DMS53 (cell line): ENCODE data around the gene PLXNB2.

Experiments
- DNase-seq: peaks from one replicate; lab custom pipeline; 2025; lab: John Stamatoyannopoulos, UW

PLXNB2 gene

DNA sequence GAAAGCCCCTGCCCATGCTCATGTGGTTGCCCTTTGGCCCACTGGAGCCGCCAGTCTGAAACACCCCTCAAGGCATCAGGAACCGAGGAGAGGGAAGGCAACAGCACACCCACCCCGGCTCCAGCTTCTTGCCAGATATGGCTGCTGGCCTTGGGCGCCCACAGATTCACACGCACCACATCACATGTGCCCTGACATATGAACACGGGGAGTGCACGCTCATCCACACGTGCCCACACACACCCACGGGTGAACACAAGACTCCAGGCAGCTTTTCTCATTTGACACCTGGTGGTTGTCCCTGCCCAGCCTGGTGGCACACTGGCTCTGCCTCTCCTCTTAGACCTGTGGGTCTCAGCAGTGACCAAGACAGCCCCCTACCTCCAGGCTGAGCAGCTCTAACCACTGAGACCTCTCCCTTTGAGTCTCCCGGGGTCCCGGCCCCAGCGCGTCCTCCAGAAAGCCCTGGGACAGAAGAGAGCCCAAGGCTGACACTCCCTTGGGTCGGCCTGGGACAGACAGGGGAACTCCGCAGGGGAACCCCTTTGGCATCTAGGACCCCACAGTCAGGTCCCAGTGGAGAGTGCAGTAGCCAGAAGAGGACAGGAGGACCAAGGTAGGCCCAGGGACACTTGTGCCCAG is 43.2 kb downstream of the PLXNB2 start:
- DNase-seq, result no peak

DNA sequence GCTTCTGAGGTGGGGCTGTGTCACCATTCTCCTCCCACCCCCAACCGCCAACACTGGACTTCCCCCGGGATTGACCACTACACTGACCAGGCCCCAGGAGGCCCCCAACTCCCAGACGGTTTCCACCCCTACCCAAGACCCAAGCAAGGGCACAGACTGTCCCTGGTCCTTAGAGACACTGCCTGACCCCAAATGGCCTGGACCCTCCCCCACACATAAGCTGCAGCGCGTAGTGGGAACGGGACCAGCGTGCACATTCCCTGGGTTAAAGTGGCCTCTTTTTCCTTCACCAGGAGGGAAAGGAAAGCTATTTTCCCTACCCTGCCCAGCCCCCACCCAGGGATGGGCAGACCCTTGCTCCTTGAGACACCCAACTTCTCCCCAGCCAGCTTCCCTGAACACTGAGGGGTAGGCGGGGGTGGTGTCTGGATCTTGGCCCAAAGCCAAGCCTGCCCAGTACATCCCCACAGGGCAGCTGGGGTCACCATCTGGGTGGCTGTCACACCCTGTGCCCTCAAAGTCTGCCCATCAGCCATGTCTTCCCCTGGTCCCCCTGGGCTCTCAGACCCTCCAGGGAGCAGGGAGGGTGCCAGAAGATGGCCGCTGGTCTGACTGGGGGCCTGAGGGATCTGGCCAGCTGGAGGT is 44.4 kb downstream of the PLXNB2 start:
- DNase-seq, result no peak

DNA sequence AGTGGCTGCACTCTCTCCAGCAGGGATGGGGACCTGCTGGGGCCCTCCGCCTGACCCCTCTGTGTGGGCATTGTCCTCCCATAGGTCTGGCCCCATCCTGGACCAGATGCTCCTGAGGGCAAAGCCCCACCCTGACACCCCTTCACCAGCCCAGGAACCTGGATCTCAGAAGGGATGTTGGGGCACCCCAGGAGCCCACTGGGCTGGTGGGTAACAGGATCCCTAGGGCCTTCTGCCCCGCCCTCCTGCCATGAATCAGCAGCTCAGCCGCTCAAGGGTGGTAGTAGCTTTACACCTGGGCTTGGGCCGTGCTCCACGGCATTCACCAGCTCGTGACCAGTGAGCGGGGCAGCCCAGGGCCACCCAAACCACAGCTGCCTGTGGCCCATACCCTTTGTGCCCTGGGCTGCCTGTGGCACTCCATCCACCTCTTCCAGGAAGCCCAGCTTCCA is 45.0 kb downstream of the PLXNB2 start:
- DNase-seq, result peak; percentile 65

DNA sequence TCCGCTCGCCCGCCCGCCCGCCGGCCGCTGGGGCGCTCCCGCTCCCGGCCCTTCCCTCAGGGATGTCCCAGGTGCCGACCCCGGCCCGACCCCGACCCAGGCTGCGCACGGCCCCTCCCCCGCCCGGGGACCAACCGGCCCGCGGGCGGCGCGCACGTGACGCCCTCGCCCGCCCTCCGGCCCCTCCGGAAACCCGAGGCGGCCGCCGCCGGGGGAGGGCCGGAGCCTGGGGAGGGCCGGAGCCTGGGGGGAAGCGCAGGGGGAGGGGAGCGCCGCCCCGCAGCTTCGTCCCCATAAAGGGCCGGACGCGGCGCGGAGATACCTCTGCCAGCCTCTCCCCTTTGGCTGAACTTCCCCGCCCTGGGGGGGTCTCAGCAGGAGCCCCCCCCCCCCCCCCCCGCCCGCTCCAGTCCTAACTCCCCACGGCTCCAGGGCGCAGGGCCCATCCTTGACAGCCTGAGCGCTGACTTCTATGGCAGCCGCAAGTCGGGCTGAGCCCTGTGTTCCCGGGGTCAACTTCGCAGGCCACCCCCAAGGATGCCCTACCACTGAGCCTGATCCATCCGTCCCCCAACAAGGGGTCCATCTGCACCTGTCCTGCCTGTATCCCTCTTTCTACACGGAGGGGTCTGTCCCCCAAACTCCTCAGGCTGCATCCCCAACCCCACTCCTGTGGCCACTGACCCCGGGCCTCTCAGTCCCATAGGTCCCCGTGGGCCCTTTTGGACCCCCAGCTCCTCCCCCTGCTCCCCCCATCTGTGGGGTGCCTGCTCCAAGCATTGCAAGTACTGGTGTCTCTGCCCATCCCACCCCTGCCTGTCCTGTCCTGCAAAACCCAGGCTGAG is 45.6 kb downstream of the PLXNB2 start, which contains the start of gene MAPK12:
MAPK12 (minus strand) TSS at position 69 of the 845 bp plus-strand sequence. CDS start 174 bp downstream, outside the sequence.
- DNase-seq, result peak; percentile 71

DNA sequence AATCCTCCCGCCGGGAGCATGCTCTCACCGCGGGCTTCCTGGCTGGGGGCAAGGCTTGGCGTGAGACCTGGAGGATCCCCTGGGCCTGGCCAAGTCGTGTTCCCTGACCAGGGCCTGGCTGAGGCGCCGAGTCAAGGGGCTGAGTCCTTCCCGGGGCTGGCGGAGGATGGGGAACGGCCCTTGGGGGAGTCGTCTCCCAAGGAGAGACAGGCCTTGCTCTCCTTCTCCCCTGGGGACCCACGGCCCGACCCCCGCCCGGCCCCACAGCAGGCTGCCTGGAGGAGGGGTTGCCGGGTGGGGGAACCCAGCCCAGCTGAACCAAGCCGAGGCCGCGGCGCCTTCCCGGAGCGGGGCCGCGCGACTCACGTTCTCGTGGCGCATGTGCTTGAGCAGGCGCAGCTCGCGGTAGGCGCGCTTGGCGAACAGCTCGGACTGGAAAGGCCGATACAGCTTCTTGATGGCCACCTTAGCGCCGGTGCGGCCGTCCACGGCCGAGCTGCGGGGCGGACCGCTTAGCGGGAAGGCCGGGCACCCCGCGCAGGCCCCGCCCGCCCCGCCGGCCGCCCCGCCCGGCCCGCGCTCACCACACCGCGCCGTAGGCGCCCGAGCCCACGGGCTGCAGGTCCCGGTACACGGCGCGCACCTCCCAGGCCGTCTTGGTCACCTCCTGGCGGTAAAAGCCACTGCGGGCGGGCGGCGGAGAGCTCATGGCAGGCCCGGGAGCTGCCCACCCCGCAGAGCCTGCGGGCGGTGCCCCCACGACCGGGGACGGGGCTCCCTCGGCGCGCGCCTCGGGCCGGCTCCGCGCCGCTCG is 46.4 kb downstream of the PLXNB2 start:
- DNase-seq, result peak; percentile 81

DNA sequence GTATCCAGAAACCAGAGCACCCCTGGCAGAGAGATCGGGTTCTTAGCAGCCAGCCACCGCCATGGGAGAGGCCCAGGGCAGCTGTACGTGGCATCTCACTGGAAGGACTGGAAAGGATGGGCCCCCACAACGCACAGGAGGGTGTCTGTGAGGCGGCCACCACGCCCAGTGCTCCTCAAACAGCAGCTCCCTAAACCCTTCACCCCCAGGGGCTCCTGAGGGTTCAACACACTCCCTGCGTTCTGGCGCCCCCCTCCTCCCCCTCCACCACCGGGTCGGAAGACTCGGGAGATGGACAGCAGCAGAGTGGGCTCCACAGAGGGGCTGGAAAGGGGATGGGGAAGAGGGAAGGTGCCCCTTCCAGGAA is 47.0 kb downstream of the PLXNB2 start:
- DNase-seq, result peak; percentile 41

DNA sequence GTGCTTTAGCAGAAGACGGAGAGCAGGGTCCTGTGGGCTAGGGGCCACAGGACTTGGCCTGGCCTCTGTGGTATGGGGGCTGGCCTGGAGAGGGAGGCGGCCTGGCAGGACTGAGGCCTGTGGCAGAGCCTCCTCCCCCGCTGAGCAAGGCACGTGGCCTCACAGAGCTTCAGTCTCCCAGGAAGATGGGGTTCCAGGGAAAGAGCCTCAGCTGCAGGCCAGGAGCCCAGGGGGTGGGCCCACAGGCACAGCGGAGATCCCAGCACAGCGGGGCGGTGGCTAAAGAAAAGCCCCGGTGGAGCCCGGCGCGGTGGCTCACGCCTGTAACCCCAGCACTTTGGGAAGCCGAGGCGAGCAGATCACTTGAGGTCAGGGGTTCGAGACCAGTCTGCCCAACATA is 48.1 kb downstream of the PLXNB2 start:
- DNase-seq, result no peak

DNA sequence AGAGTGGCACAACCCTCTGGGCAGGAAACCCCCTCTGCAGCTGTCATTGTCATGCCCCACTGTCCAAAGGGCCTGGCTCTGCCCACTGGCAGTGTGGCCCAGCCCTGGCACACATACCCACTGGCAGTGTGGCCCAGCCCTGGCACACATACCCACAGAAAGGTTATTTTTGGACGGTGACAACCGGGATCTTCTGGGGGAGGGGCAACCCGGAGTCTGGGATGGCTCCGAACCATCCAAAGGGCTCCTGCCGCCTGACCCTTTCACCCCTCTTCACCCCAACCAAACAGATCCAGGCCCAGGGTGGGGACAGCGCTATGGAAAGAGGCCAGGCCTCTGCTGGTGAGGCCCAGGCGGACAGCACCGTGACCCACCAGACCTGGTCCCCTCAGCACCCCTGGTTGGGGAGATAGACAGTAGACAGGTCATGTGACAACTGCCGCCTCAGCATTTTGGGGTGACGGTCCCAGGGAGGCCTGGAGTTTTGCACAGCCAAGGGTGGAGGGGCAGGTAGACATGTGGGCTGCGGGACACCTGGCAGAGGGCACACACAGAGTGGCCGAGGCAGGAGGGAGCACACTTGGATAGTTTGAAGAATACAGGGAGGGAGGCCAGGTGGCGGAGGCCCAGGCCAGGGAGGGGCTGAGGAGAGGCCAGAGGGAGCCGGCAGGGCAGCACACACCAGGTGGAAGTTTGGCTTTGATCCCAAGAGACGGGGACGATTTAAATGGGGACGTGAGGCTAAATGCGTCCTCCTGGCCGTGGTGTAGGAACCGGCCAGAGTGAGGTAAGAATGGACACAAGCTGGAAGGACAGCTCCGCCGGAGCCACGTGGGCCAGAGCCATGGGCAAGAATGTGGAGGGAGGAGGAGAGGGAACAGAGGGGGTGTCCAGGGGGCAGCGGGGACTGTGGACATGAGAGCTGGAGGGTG is 48.8 kb downstream of the PLXNB2 start:
- no peak for DNase-seq

DNA sequence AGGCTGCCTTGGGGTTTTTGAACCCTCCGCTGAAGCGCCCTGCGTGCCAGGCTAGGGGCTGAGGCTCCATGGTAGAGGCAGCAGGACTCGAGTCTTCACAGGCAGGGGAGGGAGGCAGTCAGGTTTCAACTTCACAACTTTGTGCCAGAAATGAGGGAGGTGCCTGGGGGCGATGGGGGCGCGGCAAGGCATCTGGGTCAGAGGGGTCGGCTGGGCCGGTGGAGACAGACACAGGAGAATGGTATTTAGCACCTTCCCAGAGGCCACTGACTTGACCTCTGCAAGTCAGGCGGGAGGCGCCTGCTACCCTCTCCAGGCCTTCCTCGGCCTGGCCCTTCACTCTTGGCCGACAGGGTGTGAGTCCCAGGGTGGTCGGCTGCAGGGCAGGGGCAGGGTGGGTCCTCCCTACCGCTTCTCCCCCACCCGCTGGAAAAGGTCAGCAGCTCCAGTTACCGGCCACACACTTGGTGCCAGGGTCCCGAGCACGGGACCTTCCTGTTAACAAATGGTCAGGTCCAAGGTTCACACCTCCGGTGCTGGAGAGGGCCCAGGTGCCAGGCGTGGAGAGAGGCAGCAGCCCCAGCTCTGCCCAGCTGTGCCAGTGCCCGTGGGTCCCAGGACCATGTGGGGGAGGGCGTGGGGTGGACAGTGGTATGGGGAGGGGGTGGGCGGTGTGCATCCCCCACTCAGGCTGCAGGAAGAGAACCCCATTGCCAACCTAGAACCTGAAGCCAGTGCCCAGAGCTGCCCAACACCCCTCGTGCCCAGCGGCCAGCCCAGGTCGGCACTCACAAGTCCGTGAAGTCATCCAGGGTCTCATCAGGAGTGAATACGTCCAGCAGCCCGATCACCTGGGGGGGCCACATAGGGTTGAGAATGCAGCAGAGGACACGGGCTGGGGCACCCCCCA is 49.7 kb downstream of the PLXNB2 start:
- DNase-seq, result no peak

DNA sequence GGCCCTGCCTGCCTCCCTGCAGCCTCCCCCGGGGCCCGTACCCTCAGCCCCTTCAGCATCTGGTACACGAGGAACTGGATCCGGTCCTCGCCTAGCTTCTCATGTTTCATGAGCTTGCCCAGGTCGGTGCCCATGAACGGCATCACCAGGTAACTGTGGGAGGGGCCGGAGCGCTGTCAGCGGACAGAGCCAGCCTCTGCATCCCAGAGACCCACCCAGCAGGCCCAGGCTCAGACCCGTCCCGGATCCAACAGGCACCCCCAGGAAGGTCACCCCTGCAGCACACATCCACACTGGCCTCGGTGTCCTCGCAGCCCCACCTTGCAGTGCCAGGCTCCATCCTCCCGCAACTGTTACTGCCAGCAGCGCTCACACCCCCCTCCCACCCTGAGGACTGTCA is 50.4 kb downstream of the PLXNB2 start:
- DNase-seq, result no peak

DNA sequence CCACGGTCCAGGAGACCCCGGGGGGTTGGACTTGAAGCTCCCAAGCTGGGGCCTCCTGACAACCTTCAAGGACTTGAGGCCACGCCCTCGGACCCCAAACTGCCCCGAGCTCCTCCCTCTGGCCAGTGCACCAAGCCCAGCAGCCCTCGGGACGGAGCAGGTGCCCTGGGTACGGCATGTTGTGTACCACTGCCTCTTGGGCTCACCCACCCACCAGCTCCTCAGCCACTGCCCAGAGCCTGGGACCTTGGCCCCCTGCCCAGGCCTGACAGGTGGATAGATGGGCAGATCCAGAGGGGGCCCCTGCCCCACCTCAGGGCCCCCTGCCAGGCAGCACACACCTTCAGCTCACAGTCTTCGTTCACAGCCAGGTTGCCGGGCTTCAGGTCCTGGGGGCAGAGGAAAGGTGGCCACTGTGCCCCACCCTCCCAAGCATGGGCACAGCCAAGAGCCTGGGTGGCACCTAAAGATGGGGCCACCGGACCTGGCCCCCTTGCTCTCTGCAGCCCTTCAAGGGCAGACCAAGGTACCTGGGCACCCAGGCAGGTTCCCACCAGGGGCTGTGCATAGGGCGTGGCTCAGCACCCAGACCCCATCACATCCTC is 51.1 kb downstream of the PLXNB2 start:
- DNase-seq, result no peak

DNA sequence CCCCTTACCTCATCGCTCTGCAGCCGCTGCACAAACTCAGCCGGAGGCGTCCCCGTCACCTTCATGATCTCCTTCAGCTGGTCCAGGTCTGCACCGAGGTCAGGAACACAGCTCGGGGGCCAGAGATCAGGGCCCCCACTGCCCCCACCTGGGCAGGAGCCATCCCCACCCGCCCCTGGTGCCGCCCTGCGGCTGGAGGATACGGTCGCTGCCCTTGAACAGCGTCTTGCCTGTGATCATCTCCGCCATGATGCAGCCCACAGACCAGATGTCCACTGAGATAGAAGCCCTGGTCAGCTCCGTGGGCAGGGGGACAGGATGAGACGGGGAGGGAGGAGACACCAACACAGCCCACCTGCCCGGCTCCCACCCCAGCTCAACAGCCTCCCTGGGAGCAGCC is 51.8 kb downstream of the PLXNB2 start:
- no peak for DNase-seq

DNA sequence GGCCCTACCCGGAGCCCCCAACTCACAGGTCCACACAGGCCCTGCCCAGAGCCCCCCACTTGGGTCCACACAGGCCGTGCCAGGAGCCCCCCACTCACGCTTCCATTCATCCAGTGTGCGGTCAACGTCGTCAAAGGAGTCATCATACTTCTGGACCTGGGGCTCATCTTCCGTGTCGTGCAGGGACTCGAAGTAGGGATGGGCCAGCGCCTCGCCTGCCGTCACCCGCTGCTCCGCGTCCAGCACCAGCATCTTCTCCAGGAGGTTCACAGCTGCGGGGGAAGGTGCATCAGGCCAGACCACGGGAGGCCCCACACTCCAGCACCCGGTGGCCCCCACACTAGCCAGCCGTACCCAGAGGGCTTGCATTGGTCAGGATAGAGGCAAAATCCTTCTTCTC is 52.3 kb downstream of the PLXNB2 start:
- no peak for DNase-seq

DNA sequence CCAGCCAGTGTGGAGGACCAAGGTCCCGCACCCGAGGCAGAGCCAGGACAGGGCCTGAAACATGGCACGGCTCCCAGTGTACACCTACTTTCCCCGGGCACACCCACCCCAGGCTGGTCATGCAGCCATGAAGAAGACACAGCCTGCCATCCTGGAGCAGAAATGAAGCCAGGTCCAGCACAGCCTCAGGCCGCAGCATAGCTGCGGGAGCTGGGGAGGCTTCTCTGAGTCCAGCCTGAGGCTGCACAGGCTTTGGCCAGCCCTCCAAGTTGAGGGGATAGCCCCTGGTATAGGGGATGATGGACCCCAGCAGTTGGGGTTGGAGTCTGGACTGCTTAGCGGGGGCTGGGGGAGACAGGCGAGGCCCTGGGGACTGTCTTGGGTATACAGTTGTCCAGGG is 53.5 kb downstream of the PLXNB2 start:
- DNase-seq, result no peak

DNA sequence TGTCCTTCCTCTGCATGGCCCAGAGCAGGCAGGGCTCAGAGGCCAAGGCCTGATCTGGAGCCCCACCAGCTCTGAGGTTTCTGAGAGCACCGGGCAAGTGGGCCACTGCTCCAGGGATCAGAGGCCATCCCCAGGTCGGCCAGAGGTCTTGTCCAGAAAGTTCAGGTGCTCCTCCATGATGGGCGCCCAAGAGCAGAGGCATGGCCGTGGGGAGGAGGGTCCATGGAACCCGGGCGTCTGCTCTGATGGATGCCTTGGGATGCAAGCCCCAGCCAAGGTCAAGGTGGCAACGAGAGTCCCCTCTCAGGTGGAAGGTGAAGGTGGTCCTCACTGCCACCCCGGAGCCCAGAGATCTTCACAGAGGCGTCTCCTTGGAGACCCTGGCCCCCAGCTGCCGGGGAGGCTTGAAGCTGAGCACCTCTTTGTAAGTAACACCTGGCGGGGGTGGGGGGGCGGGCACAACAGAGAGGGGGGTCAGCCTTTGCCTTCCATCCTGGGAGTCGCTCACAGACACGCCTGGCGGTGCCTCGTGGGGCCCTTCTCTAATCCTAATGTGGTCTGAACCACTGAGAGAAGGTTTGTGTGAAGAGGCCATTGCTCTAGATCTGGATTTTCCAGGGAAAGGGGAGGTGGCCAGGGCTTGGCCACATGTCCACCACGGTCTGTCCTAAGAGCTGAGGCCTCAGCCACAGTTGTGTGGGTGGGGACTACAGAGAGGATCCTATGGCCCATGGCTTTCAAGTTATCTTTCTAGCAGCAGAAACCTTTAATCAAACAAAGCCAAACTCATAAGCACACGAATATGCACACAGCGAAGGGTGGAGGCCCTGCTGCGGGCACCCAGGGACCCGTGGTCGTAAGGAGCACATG is 54.2 kb downstream of the PLXNB2 start:
- DNase-seq, result no peak

DNA sequence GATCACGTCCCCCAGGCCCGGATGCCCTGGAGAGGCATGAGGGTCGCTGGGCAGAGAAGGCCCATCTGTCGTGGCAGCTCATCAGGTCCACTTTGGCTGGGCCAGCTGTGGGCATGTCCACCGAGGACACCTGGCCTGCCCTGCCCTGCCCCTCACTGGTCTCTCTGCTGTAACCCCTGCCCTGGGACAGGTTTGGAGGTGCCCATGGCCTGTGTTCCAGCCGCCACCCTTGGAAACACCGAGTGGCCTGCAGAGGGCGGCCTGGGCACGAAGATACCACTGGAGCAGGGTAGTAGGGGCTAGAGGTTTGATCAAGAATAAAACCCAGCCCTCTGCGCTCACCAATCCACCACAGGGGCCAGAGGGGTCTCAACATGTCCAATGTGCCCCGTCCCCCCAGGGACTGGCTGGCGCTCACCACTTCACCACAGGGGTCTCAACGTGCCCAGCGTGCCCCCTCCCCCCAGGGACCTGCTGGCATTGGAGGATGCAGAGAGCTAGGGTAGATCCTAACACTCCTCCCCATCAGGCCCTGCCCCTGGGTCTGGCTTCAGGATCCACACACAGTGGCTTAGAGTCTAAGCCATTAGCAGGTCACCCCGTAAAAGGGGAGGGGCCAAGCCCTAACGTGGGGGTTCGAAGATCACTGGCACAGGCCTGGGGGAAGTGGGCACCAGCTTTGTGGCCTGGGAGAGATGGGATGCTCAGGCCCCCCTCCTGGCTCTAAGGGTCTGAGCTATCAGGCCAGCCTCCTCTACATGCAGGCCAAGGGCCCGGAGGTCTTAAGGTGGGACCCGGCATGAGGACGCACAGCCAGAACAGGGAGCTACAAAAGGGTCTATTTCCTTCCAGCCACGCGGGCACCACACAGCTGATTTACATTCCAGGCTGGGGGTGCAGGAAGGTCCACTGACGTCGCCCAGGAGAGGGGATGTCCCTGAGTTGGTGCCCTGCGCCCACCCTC is 55.1 kb downstream of the PLXNB2 start:
- DNase-seq, result peak; percentile 87

DNA sequence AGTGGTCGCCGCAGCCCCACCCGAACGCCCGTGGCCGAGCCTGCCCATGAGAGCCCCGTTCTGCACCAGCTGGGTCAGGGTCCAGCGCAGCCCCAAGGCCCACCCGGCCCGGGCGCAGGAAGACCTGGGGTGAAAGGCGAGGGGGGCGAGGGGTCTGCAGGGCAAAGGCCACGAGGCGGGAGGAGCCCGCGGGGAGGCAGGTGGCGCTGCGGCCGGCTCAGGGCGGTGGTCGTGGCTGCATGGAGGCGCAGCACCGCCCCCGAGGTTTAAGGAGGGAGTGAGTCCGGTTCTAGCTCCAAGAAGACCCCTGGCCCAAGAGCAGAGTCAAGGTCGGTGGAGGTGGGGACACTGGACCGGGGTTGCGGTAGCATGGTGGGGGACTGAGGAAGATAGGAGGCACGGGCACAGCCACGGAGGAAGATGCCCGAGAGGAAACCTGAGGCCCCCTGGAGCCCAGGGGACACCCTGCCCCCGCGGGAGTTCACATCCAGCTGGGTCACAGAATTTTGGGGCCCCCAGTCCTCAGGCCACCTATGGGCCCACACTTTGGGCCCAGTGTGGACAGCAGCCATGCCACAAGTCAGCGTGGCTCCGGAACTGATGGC is 55.9 kb downstream of the PLXNB2 start:
- DNase-seq, result no peak
